ENCODE results near the gene PIM1.
A peak's percentile ranks its signal among the peaks of the same experiment; 100 is the strongest.
"Not testable (repeated sequence)": the region's sequence is repeated elsewhere in the genome, so short reads cannot be mapped to it uniquely, and the experiment has no call there.

Gene PIM1

GRCh38 chr6:37171201-37171969 lies 1.4 kb downstream of the PIM1 start:
- DNase-seq (ENCODE audit: low spot score), result no peak

GRCh38 chr6:37171970-37172812 lies 2.2 kb downstream of the PIM1 start:
- DNase-seq (ENCODE audit: low spot score), result peak; percentile 87

GRCh38 chr6:37172912-37173492 lies 3.0 kb downstream of the PIM1 start:
- no peak for DNase-seq (ENCODE audit: low spot score)

GRCh38 chr6:37173493-37174195 lies 3.7 kb downstream of the PIM1 start:
- no peak for DNase-seq (ENCODE audit: low spot score)

- no peak for DNase-seq (ENCODE audit: low spot score)
Measured at GRCh38 chr6:37174196-37174514, 4.2 kb downstream of the PIM1 start.

- no peak for DNase-seq (ENCODE audit: low spot score)
Measured at GRCh38 chr6:37174515-37175331, 4.8 kb downstream of the PIM1 start.

GRCh38 chr6:37175332-37176267 lies 5.6 kb downstream of the PIM1 start:
- no peak for DNase-seq (ENCODE audit: low spot score)

GRCh38 chr6:37176268-37177076 lies 6.5 kb downstream of the PIM1 start:
- DNase-seq (ENCODE audit: low spot score), result no peak

GRCh38 chr6:37177077-37177934 lies 7.4 kb downstream of the PIM1 start:
- DNase-seq (ENCODE audit: low spot score), result no peak

GRCh38 chr6:37177935-37178517 lies 8.1 kb downstream of the PIM1 start:
- DNase-seq (ENCODE audit: low spot score), result no peak

GRCh38 chr6:37180075-37180474 lies 10.1 kb downstream of the PIM1 start:
- no peak for DNase-seq (ENCODE audit: low spot score)

- not testable (repeated sequence) for DNase-seq (ENCODE audit: low spot score)
Measured at GRCh38 chr6:37180610-37181009, 10.7 kb downstream of the PIM1 start.

GRCh38 chr6:37182736-37183590 lies 13.0 kb downstream of the PIM1 start:
- DNase-seq (ENCODE audit: low spot score), result no peak

- not testable (repeated sequence) for DNase-seq (ENCODE audit: low spot score)
Measured at GRCh38 chr6:37185949-37186720, 16.2 kb downstream of the PIM1 start.

GRCh38 chr6:37187321-37188022 lies 17.5 kb downstream of the PIM1 start:
- no peak for DNase-seq (ENCODE audit: low spot score)

Data from hepatic stellate cell (primary cell).